GM20000 (cell line): ENCODE results near the gene GTF3C1.

Source experiments
- DNase-seq: peaks from one replicate; pipeline ENCODE4 v3.0.0; 2012; ENCODE audit warnings: low spot score
- CTCF ChIP-seq: IDR thresholded peaks from 2 replicates; pipeline ENCODE4 v1.5.1; 2012; ENCODE audit warnings: mild to moderate bottlenecking, control low read depth; ENCODE audit errors: extremely low read depth, missing control alignments

GTF3C1 gene, protein sequence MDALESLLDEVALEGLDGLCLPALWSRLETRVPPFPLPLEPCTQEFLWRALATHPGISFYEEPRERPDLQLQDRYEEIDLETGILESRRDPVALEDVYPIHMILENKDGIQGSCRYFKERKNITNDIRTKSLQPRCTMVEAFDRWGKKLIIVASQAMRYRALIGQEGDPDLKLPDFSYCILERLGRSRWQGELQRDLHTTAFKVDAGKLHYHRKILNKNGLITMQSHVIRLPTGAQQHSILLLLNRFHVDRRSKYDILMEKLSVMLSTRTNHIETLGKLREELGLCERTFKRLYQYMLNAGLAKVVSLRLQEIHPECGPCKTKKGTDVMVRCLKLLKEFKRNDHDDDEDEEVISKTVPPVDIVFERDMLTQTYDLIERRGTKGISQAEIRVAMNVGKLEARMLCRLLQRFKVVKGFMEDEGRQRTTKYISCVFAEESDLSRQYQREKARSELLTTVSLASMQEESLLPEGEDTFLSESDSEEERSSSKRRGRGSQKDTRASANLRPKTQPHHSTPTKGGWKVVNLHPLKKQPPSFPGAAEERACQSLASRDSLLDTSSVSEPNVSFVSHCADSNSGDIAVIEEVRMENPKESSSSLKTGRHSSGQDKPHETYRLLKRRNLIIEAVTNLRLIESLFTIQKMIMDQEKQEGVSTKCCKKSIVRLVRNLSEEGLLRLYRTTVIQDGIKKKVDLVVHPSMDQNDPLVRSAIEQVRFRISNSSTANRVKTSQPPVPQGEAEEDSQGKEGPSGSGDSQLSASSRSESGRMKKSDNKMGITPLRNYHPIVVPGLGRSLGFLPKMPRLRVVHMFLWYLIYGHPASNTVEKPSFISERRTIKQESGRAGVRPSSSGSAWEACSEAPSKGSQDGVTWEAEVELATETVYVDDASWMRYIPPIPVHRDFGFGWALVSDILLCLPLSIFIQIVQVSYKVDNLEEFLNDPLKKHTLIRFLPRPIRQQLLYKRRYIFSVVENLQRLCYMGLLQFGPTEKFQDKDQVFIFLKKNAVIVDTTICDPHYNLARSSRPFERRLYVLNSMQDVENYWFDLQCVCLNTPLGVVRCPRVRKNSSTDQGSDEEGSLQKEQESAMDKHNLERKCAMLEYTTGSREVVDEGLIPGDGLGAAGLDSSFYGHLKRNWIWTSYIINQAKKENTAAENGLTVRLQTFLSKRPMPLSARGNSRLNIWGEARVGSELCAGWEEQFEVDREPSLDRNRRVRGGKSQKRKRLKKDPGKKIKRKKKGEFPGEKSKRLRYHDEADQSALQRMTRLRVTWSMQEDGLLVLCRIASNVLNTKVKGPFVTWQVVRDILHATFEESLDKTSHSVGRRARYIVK (N-terminal part only)

GRCh38 chr16:27549746-27550581, at the start of gene GTF3C1, which contains the start of gene KATNIP:
TSS of gene GTF3C1 (minus strand) at chr16:27549913. CDS start at chr16:27549890, 23 bp downstream.
TSS of gene KATNIP (plus strand) at chr16:27550144. CDS start at chr16:27550171, 27 bp downstream.
- DNase-seq = peak; percentile 100
- TF ChIP-seq CTCF = no peak

DNA sequence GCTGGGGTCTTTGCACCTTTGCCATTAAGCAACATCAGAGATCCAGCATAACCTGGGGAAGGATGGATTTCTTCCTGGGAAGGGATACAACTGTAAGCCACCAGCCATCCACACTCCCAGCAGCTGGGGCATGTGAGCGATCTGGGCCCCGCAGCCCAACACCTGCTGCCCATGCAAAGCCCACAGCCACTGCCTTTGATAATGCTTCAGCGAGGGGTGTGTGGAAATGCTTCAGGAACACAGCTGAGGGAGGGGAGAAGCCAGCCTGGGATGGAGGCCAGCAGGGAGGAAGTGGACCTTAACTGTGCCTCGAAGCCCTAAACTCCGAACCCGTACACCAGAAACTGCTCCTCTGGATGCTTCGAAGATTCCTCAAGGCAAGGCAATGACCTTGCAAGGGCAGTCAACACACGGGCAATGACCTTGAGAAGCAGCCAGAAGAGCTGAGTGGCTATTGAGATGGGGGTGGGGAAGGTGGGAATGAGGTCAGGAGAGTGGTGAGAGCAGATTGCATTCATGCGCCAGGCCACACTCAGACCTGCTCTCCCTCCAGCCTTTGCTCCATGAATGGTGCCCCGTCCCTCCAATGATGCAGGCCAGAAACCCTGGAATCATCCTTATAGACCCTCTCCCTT, 49.3 kb upstream of the GTF3C1 start:
- no peak for TF ChIP-seq CTCF
- DNase-seq = no peak

GRCh38 chr16:27598220-27598619, 48.5 kb upstream of the GTF3C1 start:
- no peak for TF ChIP-seq CTCF
- DNase-seq = no peak

DNA sequence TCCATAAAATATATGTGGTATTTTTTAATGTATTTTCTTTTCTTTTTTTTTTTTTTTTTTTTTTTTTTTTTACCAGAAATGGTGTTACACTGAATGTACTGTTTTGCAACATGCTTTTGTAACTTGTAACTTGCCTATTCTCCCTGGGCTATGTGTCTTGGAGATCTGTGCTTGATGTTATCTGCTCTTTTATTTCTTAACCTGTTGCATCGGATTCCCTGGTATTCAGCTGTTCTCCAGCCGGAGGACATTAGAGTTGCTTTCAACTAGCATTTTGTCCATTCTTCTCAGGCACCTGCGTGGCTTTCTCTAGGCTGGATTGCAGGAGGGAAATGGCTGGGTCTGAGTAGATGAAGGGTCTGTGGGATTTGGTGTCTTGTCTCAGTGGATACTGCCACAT, 47.6 kb upstream of the GTF3C1 start:
- no peak for TF ChIP-seq CTCF
- DNase-seq = no peak

GRCh38 chr16:27596411-27596810, 46.7 kb upstream of the GTF3C1 start:
- no peak for DNase-seq
- no peak for TF ChIP-seq CTCF

- DNase-seq = no peak
- TF ChIP-seq CTCF = no peak
Measured at GRCh38 chr16:27595993-27596392, 46.3 kb upstream of the GTF3C1 start.
